BJ (cell line): ENCODE data around the gene ARID5A. TPM values are rescaled to one million over a fixed set of nuclear protein-coding genes. Genes with fewer than 3 reads are reported as not detected.
A peak's percentile ranks its signal among the peaks of the same experiment; 100 is the strongest.

Experiments
- CTCF ChIA-PET: fragments of 350-600 bp; formaldehyde crosslinking; extraction: SDS; loops from one replicate; lab custom pipeline; 2021; ENCODE audit warnings: antibody characterized with exemption, inconsistent platforms; lab: Yijun Ruan, JAX
- POLR2A ChIA-PET: fragments of 300-600 bp; sonication (Branson Sonifier 250); formaldehyde crosslinking; extraction: SDS; loops from one replicate; lab custom pipeline; 2021; ENCODE audit warnings: antibody characterized with exemption; lab: Charles Lee
- DNase-seq: peaks from one replicate; pipeline ENCODE4 v3.0.0-alpha.2; 2011; ENCODE audit warnings: low read depth
- H3K27me3 ChIP-seq: 2 replicates; pipeline ENCODE4 v1.6.0; 2011; ENCODE audit warnings: low read length; ENCODE audit not compliant: control insufficient read depth, insufficient read depth
- H3K36me3 ChIP-seq: 2 replicates; pipeline ENCODE4 v1.5.1; 2011; ENCODE audit warnings: low read length; ENCODE audit not compliant: control insufficient read depth, insufficient read depth
- H3K4me3 ChIP-seq: 2 replicates; pipeline ENCODE4 v1.5.1; 2011; ENCODE audit warnings: low read depth, mild to moderate bottlenecking, control low read depth, low read length
- CTCF ChIP-seq: IDR thresholded peaks from 2 replicates; pipeline ENCODE4 v1.5.1; 2011; ENCODE audit warnings: low read depth, mild to moderate bottlenecking, control low read depth, inconsistent platforms, low read length, moderate library complexity; ENCODE audit not compliant: insufficient read depth
- polyA plus RNA-seq: library from polyadenylated mRNA; depleted of rRNA; stranded (reverse); fragments of >200 nt; gene quantifications from 2 replicates; pipeline ENCODE4 v1.2.3, GENCODE V29; 2011

ARID5A gene
- polyA plus RNA-seq, 1 experiment: 19.1 TPM

- Histone ChIP-seq H3K27me3 (peaks cover 5% of the 10 kb centered on the region), H3K36me3 (no peaks in the 10 kb centered on the region), H3K4me3 (peak overlapping the region; percentile 26)
- CTCF ChIA-PET: interaction anchor here (1.0 to 9.3 kb wide), 18 partner anchors 10 to 515 kb away, joined by 3 to 253 read pairs (median 11); partner anchors contain the start of genes ANKRD36C and ASTL
- no peak for DNase-seq
- POLR2A ChIA-PET: no interaction called here
- TF ChIP-seq CTCF: peak; percentile 93
These were observed 28.5 kb upstream of the ARID5A start for GRCh38 chr2:96507957-96508520.

GRCh38 chr2:96508521-96509113 lies 27.9 kb upstream of the ARID5A start:
- Histone ChIP-seq H3K4me3 (no peak overlapping the region), H3K36me3 (no peaks in the 10 kb centered on the region), H3K27me3 (peaks cover 5% of the 10 kb centered on the region)
- CTCF ChIA-PET: interaction anchor here (0.6 to 9.3 kb wide), 55 partner anchors 10 to 1430 kb away, joined by 3 to 253 read pairs (median 4); partner anchors contain the start of genes ADRA2B, ANKRD36, ANKRD36C and ASTL
- DNase-seq: no peak
- TF ChIP-seq CTCF: no peak
- POLR2A ChIA-PET: interaction anchor here (0.6 kb wide), 1 partner anchor 142 kb away, joined by 3 read pairs; no protein-coding TSS in a partner anchor

- no peaks in the 10 kb centered on the region for H3K36me3 ChIP-seq
- POLR2A ChIA-PET: interaction anchor here (0.6 kb wide), 1 partner anchor 143 kb away, joined by 3 read pairs; no protein-coding TSS in a partner anchor
- TF ChIP-seq CTCF: peak; percentile 99
These were observed 27.3 kb upstream of the ARID5A start for GRCh38 chr2:96509114-96509846.

DNA sequence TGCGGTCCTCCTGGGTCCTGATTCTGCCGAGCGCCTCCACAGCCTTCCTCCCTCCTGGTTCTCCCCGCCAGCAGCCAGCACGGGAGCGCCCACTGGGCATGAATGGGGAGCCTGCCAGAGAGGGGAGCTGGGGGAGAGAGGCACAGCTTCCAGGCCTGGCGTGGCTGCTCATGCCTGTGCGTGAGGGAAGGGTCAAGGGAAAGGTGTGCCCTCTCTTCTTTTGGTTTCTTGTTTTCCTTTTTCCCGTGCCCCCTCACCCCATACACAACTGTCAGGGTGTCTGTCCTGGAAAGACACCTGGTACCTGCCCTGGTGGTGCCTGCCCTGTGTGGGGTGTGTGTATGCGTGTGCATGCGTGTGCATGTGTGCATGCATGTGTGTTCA lies 26.7 kb upstream of the ARID5A start:
- POLR2A ChIA-PET: no interaction called here
- TF ChIP-seq CTCF: no peak
- no peak for DNase-seq

More at GRCh38 chr2:96509114-96509846, 27.3 kb upstream of the ARID5A start:
- DNase-seq: peak; percentile 16
- CTCF ChIA-PET: interaction anchor here (0.6 to 9.3 kb wide), 58 partner anchors 9 to 1430 kb away, joined by 3 to 253 read pairs (median 4); partner anchors contain the start of genes ADRA2B, ANKRD36, ANKRD36C and ASTL
- H3K27me3 ChIP-seq: peaks cover 5% of the 10 kb centered on the region
- H3K4me3 ChIP-seq: no peak overlapping the region

More for the DNA sequence above, 26.7 kb upstream of the ARID5A start:
- CTCF ChIA-PET: interaction anchor here (0.6 to 9.3 kb wide), 41 partner anchors 8 to 1431 kb away, joined by 3 to 253 read pairs (median 5); partner anchors contain the start of genes ADRA2B, ANKRD36, ANKRD36C and ASTL
- Histone ChIP-seq H3K4me3 (no peak overlapping the region), H3K36me3 (no peaks in the 10 kb centered on the region), H3K27me3 (peaks cover 5% of the 10 kb centered on the region)
